GM19463 (cell line): ENCODE results near the gene PTRH2.

Experiments used
- ATAC-seq: cut with Tn5 transposase; IDR thresholded peaks from one replicate; pipeline ENCODE4 v1.9.1; 2021; ENCODE audit warnings: mild to moderate bottlenecking, moderate library complexity; ENCODE audit not compliant: unreplicated experiment

The PTRH2 gene

DNA sequence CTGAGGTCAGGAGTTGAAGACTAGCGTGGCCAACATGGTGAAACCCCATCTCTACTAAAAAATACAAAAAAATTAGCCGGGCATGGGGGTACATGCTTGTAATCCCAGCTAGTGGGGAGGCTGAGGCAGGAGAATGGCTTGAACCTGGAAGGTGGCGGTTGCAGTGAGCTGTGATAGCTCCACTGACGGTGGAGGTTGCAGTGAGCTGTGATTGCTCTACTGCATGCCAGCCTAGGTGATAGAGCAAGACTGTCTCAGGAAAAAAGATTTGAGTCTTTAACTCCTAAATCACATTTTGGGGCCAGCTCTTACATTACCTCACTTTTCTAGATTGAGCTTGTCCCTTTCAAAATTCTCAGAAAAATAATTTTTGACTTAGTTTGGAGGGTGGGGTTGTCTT, 15.4 kb upstream of the PTRH2 start:
- no peak for ATAC-seq

DNA sequence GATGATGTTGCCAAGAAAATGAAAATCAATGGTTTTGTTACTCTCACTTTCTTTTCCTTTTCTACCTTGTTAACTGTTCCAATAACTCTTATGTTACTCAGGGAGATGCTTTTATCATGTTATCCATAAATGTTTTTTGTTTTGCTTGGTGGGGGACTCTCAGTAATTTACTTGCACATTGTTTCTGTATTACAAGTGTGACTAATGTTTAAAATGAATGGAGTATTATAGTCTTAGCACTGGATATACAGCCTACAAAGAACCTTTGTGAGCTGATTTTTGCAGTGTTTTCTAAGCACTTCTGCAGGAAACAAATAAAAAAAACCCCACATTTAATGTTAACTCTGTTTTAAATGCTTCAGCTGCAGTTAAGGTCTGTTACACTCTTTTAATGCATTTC, 12.3 kb upstream of the PTRH2 start:
- no peak for ATAC-seq

DNA sequence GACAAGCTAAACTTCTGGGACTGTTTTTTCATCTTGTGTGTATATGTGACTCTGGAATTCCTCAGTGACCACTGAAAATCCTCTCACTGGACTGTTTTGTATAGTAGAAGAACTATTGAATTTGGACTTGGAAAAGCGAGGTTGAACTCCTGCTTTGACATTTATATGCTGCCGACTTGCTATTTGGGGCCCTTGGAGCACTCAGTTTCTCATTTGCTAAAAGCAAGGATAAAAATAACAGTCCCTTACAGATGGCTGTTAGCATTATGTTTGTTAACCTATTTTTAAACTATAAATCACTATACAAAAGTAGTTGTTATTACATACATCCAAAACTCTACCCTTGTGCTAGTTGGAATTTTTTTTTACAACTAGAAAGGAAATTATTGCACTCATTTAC, 9.2 kb upstream of the PTRH2 start:
- ATAC-seq: no peak

DNA sequence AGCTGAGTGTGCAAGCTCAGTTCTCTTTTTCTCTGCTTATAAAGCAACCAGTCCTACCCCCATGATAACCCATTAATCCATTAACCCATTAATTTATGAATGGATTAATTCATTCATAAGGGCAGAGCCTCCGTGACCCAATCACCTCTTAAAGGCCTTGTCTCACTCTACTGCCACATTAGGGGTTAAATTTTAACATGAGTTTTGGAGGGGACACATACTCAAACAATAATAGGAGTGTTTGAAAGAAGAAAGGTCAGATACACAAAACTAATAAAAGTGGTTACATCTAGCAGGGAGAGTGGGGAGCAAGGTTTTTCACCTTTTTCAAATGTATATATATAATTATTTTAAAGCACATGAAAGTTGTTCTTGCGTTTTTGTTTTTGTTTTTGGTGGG, 7.0 kb upstream of the PTRH2 start:
- no peak for ATAC-seq

DNA sequence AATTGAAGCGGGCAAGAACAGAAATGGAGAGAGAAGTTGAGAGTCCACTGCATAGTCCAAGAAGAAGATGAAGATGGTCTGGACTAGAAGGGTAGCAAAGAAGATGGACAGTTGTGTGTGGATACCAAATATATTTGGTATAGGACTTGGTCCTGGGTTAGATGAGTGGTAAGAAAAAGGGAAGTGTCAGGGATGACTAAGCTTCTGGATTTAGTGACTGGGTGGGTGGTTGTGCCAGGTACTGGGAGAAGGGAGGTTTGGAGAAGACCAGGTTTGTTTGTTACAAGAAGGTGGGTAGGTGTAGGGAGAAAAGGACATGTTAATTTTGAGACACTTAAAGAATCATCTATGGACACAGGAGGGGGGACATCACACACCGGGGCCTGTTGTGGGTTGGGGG, 5.6 kb upstream of the PTRH2 start:
- no peak for ATAC-seq

DNA sequence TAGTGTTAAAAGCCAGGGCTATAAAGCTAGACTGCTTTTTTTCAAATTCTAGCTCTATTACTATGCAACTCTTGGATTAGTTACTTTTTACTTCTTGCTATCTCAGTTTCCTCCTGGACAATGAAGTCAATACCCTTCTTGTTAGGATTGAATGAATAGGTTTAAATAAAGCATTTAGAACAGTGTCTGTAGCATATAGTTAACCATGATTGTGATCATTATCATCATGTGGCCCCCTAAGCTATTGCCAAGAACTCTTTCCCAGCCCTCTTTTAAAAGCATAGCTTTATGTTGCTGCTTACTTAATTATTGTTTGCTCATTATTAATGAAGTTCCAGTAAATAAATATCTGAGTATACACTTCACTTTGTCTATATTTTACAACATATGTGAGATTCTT, 4.7 kb upstream of the PTRH2 start:
- no peak for ATAC-seq

DNA sequence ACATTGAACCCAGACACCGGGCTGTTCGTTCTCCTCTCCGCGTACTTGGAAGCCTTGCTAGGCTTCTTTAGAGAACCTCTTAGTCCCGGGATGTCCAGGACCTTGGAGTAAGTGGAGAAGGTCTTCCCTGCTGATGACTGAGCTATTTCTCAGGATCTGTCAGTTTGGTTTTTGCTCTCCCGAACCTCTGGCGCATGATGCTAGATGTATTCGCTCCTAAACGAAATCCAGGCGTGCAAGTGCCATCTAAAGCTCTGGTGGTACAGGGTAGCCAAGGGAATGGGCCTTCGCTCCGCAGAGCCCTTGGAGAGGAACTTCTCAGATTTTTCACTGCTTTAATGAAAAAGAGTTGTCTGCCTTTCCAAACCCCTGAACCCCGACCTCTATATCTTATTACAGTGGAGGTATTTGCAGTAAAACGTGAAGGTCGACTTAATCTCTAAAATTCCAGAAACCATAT, 771 bp upstream of the PTRH2 start:
- ATAC-seq: no peak

DNA sequence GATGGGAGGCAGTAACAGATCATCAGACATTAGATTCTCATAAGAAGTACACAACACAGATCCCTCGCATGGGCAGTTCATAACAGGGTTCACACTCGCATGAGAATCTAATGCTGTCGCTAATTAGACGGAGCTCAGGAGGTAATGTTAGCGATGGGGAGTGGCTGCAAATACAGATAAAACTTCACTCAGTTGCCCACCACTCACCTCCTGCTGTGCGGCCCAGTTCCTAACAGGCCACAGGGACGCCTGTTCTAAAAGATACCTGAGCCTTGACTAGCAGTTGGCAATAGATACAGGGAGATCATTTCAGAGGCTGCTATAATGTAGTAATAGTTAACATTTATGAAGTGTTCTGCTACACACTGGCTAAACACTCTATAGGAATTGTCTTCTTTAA, 4.9 kb downstream of the PTRH2 start:
- no peak for ATAC-seq

DNA sequence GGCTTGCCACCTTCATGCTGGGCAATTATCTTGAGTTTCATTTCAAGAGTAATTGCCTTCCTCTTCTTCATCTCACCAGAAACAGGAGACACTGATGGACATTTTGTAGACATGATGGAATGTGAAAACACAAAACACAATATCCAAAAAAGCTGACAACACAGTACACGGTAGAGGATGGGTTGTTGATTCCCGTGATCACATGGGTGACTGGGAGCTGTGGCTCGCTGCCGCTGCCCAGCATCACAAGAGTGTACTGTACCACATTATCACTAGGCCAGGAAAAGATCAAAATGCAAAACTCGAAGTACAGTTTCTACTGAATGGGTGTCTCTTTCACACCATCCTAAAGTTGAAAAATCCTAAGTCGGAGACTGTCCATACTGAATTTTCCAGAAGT, 7.4 kb downstream of the PTRH2 start:
- no peak for ATAC-seq

DNA sequence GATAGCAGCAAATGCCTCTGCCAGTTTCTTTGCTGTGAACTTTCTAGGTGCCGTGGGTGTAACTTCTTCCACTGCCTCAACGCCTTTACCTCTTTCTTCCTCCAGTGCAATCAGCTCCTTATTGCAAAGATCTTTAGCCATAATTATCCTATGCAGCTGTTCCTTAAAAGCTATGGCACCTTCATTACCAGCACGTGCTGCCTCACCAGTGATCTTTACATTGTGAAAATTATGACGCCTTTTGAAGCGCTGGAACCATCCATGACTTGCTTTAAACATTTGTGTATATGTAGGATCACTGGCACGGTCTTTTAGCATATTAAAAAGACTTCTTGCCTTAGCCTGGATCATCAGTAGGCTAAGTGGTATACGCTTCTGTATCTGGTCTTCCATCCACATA, 8.0 kb downstream of the PTRH2 start:
- no peak for ATAC-seq

DNA sequence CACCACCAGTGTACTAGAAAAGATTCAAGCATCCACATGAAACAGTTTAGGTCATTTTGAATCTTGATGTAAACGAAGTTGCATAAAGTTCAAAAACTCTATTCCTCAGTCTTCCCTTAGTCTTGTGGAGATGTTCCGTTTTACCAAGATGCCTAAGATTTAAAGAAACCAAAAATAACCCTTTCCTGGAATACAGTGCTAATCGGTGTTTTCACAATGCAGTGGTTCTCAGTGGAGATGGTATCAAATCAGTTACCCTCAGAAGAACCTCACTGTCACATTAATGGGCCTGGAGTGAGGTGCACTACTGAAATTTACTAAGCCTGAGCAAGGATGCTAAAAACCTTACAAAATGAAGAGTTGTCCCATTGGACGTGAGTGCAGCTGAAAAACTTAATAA, 9.1 kb downstream of the PTRH2 start:
- ATAC-seq: no peak

DNA sequence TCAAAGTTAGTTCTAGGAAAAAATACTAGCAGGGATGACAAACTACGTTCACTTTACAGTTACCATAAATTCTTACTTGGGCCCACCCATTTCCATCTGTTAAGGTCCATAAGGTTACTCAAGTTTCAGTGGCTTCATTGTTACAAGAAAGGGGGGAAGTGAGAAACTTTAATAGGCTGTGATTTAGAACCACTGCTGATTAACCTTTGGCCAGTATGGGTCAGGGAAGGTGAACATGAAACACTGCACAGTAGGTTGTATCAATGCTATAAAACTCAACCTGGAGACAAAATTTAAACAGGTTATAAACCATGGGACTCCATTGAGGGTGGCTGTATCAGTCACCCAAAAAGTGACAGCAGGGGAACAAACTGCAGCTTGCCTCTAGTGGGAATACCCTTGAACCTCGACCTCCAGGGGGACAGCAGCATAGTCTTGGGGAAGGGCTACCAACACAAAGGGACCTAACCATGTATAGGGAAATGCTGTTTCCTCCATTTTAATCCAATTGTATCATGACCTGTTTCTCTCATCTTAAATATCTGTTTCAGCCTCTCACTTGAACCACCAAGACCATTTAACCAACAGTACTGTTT, 10.4 kb downstream of the PTRH2 start:
- ATAC-seq: no peak

DNA sequence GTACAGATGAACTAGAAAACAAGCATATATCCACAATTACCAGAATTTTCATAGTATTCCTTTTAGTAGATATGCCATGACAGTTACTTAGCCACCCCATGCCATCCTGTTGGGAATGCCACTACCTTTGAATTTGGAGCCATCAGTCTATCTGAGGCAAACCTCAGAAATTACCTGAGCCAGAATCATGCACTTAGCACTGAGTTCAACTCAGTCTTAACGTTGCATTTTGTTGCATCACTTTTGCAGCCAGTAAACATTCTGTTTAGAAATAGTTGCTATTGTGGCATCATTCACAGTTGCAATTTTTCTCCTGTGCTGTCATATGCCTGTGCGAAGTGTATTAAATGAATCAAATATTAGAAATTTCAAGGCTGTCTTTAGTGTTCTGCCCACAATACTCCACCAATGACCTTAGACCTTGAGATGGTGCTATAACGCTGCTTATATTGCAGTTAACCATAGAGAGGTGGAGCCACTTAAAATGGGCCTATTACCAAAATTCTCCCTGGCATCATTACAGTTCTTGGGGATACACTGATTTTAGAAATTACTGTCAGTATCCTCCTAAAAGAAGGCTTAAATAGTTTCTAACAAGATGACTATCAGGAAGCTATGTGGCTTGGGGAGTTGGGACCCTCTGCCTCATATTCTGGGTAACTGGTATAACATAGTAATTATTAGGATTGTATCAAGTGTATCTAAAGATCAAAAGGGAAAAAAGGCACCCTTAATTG, 11.1 kb downstream of the PTRH2 start:
- no peak for ATAC-seq

DNA sequence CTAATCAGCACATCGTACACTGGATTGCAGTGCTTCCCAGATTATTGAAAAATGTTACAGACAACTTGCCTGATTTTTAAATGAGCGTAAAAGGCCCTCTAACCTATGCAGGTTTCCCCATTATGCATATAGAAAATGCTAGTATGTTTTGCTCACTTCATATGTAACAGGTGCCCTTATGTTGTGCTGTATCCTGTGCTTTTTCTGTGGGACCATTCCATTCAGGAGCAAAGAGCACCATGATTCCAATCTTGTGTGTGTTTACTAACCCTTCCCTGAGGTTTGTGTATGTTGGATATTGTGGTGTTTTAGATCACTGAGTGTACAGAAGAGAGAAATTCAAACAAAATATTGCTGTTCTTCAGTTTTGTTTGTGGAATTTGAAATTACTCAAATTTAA, 12.9 kb downstream of the PTRH2 start:
- no peak for ATAC-seq

DNA sequence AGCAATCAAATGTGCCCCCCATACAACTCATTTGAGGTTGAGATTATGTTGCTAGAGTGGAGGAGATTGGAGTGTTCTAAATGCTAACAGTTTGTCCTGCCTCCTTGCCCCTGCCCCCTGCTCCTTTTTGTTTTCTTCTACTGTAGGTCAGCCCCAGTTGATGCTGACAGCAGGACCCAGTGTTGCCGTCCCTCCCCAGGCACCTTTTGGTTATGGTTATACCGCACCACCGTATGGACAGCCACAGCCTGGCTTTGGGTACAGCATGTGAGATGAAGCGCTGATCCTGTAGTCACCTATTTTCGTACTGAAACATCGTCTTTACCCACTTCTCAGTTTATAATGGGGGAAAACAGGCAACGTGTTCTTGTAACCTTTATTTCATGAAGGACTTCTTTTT, 13.6 kb downstream of the PTRH2 start:
- ATAC-seq: no peak

DNA sequence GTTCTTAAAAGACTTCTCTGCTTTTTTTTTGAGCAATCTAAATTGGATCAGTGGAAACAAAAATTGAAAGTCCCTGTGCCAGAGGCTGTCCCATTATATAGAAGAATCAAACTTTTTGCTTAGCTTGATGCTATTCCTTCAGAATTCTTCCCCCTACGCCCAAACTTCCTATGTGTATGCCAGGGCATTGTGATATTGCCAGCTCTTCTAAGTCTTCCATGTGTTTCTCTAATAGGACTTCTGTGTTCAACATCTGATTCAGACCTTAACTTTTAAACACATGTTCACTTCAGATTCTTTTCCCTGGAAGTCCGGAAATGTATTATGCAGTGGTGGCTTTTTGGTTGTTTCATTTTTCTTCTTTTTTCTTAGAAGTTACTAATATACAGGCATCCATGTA, 18.7 kb downstream of the PTRH2 start:
- no peak for ATAC-seq

DNA sequence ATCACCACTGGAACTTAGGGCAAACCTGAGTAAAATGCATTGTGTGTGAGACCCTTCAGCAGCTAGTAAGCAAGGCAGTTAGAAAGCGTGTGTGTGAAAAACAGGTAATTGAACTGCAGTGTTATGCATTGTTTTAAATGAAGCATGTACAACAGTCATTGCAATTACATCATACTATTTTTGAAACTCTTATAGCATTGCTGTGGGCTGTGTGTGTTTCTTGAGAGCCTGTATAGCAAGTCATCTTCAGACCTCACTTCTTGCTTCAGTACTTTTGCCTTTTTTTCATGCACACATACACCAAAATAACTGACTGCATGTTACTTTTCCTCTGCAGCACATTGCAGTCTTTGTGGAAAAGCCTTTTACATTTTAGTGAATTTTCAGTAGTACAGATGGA, 19.2 kb downstream of the PTRH2 start:
- no peak for ATAC-seq

DNA sequence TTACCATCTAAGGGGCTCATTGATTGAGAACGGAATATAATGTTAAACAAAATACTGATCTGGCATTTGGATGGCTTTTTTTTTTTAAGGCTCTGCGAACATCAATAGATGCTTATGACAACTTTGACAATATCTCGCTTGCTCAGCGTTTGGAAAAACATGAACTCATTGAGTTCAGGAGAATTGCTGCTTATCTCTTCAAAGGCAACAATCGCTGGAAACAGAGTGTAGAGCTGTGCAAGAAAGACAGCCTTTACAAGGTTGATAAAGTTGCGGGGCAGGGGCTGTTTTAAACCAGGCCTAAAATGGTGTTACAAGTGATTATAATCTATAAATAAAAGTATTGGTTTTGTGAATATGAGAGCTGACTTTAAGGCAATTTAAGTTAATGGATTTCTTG, 22.3 kb downstream of the PTRH2 start:
- no peak for ATAC-seq

DNA sequence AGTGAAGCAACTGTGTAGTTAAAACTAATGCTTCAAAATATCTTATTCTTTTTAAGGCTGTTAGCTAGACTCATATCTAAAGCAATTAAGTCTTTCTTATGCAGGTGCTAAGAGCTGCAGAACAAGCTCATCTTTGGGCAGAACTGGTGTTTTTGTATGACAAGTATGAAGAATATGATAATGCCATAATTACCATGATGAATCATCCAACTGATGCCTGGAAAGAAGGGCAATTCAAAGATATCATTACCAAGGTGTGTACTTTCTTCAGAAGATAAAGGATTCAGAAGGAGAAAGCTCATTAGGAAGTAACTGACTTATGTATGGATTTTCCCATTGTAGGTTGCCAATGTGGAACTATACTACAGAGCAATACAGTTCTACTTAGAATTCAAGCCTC, 23.9 kb downstream of the PTRH2 start:
- no peak for ATAC-seq

DNA sequence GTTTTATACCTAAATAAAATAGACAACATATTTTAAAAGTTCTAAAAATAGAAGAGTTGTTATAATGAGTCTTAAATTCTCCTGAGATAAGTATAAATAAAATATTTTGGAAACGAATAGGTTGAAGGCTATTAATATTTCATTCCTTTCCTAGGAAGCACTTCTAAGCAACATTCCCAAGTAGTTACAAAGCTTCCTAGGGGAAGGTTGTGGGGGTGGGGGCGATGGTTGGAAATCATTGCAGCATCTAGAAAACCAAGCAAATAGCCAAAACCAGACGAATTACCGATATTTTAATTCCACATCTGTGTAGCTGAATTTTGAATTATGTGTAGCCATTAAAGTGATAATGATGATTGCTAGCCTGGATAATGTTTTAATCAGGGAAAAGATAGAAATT, 26.9 kb downstream of the PTRH2 start:
- no peak for ATAC-seq

DNA sequence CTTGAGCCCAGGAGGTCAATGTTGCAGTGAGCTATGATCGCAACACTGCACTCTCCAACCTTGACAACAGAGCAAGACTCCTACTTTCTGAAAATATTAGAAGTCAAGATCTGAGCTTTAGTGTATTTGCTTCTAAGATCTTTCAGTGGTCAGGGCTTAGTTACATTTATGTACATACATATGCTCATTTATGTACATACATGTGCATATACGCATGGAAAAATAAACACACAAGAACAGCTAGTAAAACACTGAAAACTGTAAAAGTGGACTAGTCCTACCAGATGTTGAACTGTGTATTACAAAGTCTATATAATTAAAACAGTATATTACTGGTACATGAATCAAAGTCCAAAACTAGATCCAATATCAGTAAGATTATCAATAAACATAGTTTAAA, 28.3 kb downstream of the PTRH2 start:
- ATAC-seq: no peak

DNA sequence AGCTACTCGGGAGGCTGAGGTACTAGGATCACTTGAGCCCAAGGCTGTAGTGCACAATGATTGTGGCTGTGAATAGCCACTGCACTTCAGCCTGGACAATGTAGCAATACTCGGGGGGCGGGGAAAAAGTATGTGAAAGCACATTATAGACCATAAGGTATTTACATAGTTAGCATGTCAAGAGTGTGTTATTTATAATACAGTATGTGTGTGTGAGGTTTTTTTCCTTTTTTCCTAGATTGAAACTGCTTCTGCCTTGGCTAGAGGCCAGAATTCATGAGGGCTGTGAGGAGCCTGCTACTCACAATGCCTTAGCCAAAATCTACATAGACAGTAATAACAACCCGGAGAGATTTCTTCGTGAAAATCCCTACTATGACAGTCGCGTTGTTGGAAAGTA, 30.5 kb downstream of the PTRH2 start:
- ATAC-seq: no peak

DNA sequence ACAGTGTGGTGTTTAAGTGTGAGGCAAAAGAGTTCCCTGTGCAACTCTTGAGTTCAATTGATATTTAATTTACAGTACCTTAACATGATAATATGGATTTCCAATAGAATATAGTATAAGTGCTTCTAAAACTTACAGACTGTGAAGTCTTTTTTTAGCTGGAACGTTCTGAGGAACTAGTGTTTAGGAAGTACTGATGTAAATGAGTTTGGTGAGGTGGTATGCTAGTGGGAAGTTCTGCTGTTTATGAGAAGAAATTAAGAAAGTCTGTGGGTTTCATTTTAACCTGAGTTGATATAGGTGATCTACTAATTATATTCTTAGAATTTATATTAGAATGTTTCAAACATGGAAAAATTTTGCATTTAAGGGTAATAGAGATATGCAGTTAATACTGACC, 32.0 kb downstream of the PTRH2 start:
- ATAC-seq: no peak
